ENCODE measurements around the gene GFPT1.

DNA sequence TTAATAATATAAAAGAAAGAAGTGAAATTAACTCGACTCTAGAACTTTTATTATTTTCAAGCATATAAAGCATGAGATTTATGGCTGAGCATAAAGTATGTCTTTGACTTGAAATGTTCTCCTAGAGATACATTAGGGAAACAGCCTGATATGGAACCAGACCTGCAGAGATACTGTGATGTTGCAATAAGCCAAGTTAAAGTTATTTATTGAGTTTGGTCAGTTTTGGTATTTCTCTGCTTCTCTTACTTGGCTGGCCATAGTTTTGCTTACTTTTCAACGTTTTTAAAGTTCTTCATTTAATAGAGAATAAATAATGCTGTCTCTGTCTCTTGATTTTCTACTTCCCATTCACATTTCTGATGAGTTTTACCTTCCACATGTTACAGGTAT is 76.0 kb downstream of the GFPT1 start:
- TF ChIP-seq, protein P1, sequence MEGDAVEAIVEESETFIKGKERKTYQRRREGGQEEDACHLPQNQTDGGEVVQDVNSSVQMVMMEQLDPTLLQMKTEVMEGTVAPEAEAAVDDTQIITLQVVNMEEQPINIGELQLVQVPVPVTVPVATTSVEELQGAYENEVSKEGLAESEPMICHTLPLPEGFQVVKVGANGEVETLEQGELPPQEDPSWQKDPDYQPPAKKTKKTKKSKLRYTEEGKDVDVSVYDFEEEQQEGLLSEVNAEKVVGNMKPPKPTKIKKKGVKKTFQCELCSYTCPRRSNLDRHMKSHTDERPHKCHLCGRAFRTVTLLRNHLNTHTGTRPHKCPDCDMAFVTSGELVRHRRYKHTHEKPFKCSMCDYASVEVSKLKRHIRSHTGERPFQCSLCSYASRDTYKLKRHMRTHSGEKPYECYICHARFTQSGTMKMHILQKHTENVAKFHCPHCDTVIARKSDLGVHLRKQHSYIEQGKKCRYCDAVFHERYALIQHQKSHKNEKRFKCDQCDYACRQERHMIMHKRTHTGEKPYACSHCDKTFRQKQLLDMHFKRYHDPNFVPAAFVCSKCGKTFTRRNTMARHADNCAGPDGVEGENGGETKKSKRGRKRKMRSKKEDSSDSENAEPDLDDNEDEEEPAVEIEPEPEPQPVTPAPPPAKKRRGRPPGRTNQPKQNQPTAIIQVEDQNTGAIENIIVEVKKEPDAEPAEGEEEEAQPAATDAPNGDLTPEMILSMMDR (IDR thresholded peaks at IDR 0.05) = no peak
- TF ChIP-seq POLR2A (IDR thresholded peaks at IDR 0.05) (no peak), POLR2AphosphoS5 (IDR thresholded peaks at IDR 0.05) (no peak)

Measured in stomach (tissue), 4 donors.